Sigmoid colon (tissue), 4 donors: Measurements from ENCODE around the gene C1orf105.

Experiments
- CTCF ChIP-seq, 4 experiments: fragments of 450-650 bp in 3 of 4; fragments of 200-600 bp in 1 of 4; IDR thresholded peaks; one replicate each; pipeline ENCODE4 v1.5.1; 2016 to 2019; ENCODE audit warnings: antibody characterized with exemption in 4 of 4, mild to moderate bottlenecking in 3 of 4, moderate library complexity in 2 of 4
- EP300 ChIP-seq, 4 donors: sonication (generic); formaldehyde crosslinking; IDR thresholded peaks; one replicate each; pipeline ENCODE4 v1.6.1; 2017; ENCODE audit warnings: antibody characterized with exemption in 4 of 4

- TF ChIP-seq CTCF (IDR thresholded peaks at IDR 0.05): no peak
- no peak for TF ChIP-seq EP300 (IDR thresholded peaks at IDR 0.05)
Observed at GRCh38 chr1:172486805-172487454, 66.4 kb downstream of the C1orf105 start.
